SK-N-SH treated with all-trans-retinoic acid at 6 μM for 48 hours (cell line): ENCODE data around the gene OR5K1.

Source experiments
- ARNTL ChIP-seq: fragments of 450-650 bp; formaldehyde crosslinking; IDR thresholded peaks from 2 replicates; pipeline ENCODE4 v1.5.0; 2020; ENCODE audit warnings: low read depth, mild to moderate bottlenecking, moderate library complexity, borderline replicate concordance
- BACH2 ChIP-seq: fragments of 250-450 bp; sonication (Bioruptor Pico); IDR thresholded peaks from 2 replicates; pipeline ENCODE4 v1.9.0; 2021; ENCODE audit warnings: mild to moderate bottlenecking, borderline replicate concordance
- CSDC2 ChIP-seq: fragments of 250-450 bp; sonication (Bioruptor Pico); IDR thresholded peaks from 2 replicates; pipeline ENCODE4 v1.5.0; 2020; ENCODE audit warnings: mild to moderate bottlenecking, moderate library complexity
- ISL1 ChIP-seq: fragments of 250-450 bp; sonication (Bioruptor Pico); IDR thresholded peaks from 2 replicates; pipeline ENCODE4 v2.1.2; 2022; ENCODE audit warnings: mild to moderate bottlenecking, moderate library complexity
- RARB ChIP-seq: fragments of 250-450 bp; sonication (Bioruptor Pico); IDR thresholded peaks from 2 replicates; pipeline ENCODE4 v1.8.0; 2021; ENCODE audit warnings: mild to moderate bottlenecking, moderate library complexity
- ZFP3 ChIP-seq: fragments of 250-450 bp; sonication (Bioruptor Pico); IDR thresholded peaks from 2 replicates; pipeline ENCODE4 v1.5.0; 2020; ENCODE audit warnings: mild to moderate bottlenecking, moderate library complexity
- ZNF8 ChIP-seq: fragments of 450-650 bp; formaldehyde crosslinking; IDR thresholded peaks from 2 replicates; pipeline ENCODE4 v1.5.0; 2020; ENCODE audit warnings: mild to moderate bottlenecking, moderate library complexity
- TF ChIP-seq, protein P1 (sequence below): fragments of 250-450 bp; sonication (Bioruptor Pico); IDR thresholded peaks from 2 replicates; pipeline ENCODE4 v1.5.0; 2020; ENCODE audit warnings: mild to moderate bottlenecking, moderate library complexity

DNA sequence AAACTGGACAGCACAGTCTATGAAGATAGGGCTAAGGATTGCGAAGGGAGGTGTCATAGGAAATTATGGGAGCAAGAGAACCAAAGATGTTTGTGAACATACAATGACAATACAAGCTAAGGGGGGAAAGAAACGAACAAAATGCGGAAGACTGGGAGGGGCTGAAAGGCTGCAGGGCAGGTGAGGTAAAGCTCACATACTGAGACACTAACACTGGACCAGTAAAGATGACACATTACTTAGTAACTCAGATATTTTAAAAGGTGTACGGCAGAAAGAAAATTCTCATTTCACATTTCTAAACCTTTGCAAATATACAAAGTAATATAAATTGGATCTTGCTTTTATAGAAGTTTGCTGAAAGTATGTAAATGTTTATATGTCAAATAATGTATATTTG lies 49.6 kb downstream of the OR5K1 start:
- TF ChIP-seq, protein P1, sequence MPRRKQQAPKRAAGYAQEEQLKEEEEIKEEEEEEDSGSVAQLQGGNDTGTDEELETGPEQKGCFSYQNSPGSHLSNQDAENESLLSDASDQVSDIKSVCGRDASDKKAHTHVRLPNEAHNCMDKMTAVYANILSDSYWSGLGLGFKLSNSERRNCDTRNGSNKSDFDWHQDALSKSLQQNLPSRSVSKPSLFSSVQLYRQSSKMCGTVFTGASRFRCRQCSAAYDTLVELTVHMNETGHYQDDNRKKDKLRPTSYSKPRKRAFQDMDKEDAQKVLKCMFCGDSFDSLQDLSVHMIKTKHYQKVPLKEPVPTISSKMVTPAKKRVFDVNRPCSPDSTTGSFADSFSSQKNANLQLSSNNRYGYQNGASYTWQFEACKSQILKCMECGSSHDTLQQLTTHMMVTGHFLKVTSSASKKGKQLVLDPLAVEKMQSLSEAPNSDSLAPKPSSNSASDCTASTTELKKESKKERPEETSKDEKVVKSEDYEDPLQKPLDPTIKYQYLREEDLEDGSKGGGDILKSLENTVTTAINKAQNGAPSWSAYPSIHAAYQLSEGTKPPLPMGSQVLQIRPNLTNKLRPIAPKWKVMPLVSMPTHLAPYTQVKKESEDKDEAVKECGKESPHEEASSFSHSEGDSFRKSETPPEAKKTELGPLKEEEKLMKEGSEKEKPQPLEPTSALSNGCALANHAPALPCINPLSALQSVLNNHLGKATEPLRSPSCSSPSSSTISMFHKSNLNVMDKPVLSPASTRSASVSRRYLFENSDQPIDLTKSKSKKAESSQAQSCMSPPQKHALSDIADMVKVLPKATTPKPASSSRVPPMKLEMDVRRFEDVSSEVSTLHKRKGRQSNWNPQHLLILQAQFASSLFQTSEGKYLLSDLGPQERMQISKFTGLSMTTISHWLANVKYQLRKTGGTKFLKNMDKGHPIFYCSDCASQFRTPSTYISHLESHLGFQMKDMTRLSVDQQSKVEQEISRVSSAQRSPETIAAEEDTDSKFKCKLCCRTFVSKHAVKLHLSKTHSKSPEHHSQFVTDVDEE: no peak
- TF ChIP-seq RARB (CRISPR knock-in tag): no peak
- TF ChIP-seq ARNTL: no peak
- TF ChIP-seq ZNF8 (CRISPR knock-in tag): no peak
- TF ChIP-seq ZFP3 (CRISPR knock-in tag): no peak
- TF ChIP-seq BACH2 (CRISPR knock-in tag): no peak
- TF ChIP-seq ISL1 (CRISPR knock-in tag): no peak
- TF ChIP-seq CSDC2 (CRISPR knock-in tag): no peak
